HepG2 (cell line): ENCODE results near the gene FXYD5.

Source experiments
- TF ChIP-seq, protein P1 (sequence below): sonication (generic); formaldehyde crosslinking; IDR thresholded peaks from 2 replicates; pipeline ENCODE4 v1.4.0; 2020; ENCODE audit warnings: missing genetic modification reagents, borderline replicate concordance
- TF ChIP-seq, protein P2 (sequence below): sonication (generic); formaldehyde crosslinking; IDR thresholded peaks from 2 replicates; pipeline ENCODE4 v1.5.0; 2020; ENCODE audit warnings: mild to moderate bottlenecking, missing genetic modification reagents, moderate library complexity

DNA sequence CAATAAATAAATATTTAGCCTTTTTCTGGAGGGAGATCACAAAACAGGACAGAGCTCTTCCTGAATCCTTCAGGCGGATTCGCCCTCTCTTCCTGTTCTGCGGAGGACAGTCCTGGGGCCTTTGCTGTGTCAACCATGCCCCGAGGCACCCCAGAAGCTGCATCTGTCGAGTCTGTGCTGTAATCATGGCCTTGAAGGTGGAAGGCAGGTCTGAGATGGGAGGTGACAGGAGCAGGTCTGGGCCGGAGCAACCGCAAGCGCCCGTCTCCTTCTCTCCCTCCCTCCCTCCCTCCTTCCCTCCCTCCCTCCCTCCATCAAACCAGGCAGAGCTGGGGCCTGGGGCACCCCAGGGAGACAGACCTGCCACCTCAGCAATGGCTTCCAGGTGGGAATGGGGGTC is 43.6 kb upstream of the FXYD5 start:
- TF ChIP-seq, protein P1, sequence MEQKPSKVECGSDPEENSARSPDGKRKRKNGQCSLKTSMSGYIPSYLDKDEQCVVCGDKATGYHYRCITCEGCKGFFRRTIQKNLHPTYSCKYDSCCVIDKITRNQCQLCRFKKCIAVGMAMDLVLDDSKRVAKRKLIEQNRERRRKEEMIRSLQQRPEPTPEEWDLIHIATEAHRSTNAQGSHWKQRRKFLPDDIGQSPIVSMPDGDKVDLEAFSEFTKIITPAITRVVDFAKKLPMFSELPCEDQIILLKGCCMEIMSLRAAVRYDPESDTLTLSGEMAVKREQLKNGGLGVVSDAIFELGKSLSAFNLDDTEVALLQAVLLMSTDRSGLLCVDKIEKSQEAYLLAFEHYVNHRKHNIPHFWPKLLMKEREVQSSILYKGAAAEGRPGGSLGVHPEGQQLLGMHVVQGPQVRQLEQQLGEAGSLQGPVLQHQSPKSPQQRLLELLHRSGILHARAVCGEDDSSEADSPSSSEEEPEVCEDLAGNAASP (CRISPR knock-in tag): no peak
- TF ChIP-seq, protein P2, sequence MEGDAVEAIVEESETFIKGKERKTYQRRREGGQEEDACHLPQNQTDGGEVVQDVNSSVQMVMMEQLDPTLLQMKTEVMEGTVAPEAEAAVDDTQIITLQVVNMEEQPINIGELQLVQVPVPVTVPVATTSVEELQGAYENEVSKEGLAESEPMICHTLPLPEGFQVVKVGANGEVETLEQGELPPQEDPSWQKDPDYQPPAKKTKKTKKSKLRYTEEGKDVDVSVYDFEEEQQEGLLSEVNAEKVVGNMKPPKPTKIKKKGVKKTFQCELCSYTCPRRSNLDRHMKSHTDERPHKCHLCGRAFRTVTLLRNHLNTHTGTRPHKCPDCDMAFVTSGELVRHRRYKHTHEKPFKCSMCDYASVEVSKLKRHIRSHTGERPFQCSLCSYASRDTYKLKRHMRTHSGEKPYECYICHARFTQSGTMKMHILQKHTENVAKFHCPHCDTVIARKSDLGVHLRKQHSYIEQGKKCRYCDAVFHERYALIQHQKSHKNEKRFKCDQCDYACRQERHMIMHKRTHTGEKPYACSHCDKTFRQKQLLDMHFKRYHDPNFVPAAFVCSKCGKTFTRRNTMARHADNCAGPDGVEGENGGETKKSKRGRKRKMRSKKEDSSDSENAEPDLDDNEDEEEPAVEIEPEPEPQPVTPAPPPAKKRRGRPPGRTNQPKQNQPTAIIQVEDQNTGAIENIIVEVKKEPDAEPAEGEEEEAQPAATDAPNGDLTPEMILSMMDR (CRISPR knock-in tag): no peak
